Measurements from ENCODE around the gene TSACC. TPM values are rescaled to one million over a fixed set of nuclear protein-coding genes. Genes with fewer than 3 reads are reported as not detected.

The TSACC gene
- total and polyA plus RNA-seq, 2 of the 8 experiments (the other 6 are each of a cell fraction or from before 2014, with no cell fraction given): 1.0 to 5.0 TPM

DNA sequence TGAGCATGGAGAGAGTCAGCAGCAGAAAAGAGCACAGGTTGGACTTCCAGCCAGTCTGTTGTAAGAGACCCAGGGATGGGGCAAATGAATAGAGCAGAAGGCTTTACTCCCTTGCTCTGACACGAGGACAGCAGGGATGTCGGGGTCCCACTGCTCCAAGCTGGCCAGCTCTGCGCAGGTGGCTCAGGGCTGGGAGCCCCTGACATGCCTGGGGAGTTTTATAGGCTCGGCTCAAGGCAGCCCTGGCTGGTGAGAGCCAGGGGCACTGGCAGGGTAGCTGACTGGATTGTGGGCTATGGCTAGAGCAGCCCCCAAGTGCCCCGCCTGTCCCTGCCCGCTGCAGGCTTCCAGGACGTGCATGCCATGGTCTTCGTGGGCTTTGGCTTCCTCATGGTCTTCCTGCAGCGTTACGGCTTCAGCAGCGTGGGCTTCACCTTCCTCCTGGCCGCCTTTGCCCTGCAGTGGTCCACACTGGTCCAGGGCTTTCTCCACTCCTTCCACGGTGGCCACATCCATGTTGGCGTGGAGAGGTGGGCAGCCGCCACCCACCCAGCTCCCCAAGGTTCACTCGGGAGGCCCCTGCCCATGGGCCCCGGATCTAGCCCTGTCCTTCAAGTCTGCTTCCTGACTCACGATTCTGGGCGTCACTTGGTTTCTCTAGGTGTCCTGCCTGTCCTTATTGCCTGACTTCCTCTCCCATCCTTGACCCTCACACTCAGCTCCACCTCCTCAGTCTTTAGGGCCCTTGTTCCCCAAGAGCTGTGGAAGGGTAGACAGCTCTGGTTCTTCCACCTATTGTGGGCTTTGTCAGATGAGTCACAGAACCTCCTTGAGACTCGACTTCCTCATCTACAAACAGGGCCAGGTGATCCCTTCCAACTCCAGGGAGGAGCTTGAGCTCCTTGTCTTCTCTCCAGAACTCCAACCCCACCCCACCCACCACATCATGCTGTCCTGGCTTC, 38.9 kb downstream of the TSACC start (continued):
- no peak for TF ChIP-seq CTBP2 (IDR thresholded peaks at IDR 0.05; ENCODE audit: borderline replicate concordance, insufficient read depth, insufficient read length, low read length)
- no peak for TF ChIP-seq SP1 (IDR thresholded peaks at IDR 0.05; ENCODE audit: low read depth, low read length)
- TF ChIP-seq ZNF274 (IDR thresholded peaks at IDR 0.05; ENCODE audit: borderline replicate concordance, extremely low read depth, low read length): no peak
- no peak for TF ChIP-seq BACH1 (IDR thresholded peaks at IDR 0.05; ENCODE audit: low read length)
- TF ChIP-seq, protein P1, sequence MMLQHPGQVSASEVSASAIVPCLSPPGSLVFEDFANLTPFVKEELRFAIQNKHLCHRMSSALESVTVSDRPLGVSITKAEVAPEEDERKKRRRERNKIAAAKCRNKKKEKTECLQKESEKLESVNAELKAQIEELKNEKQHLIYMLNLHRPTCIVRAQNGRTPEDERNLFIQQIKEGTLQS (IDR thresholded peaks at IDR 0.05; ENCODE audit: insufficient read depth, low read depth, low read length): no peak
- no peak for TF ChIP-seq NRF1 (IDR thresholded peaks at IDR 0.05; ENCODE audit: low read depth, low read length)
- TF ChIP-seq FOSL1 (IDR thresholded peaks at IDR 0.05; ENCODE audit: insufficient read depth, low read depth, low read length): no peak
- no peak for TF ChIP-seq TAF1 (IDR thresholded peaks at IDR 0.05; ENCODE audit: low read depth, low read length)

Data from H1 (cell line).